Measurements from ENCODE around the gene RPS27L.
"Not testable (repeated sequence)": the region's sequence is repeated elsewhere in the genome, so short reads cannot be mapped to it uniquely, and the experiment has no call there.

RPS27L gene

GRCh38 chr15:63107895-63108546 lies 49.3 kb downstream of the RPS27L start:
- H3K9me3 ChIP-seq: peaks cover 4% of the 10 kb centered on the region; the same call in 1 of the 2 replicates
- no peak for TF ChIP-seq CTCF (IDR thresholded peaks at IDR 0.05; ENCODE audit: low read depth, low read length)
- H3K4me1 ChIP-seq: no peaks in the 10 kb centered on the region
- H3K36me3 ChIP-seq: no peaks in the 10 kb centered on the region
- no peak for DNase-seq
- H3K27me3 ChIP-seq: no peaks in the 10 kb centered on the region
- H3K4me3 ChIP-seq (ENCODE audit: low read depth, low read length): no peak overlapping the region

- peak; percentile 22 for DNase-seq
- not testable (repeated sequence) for H3K36me3 ChIP-seq; H3K27me3 ChIP-seq; H3K9me3 ChIP-seq; H3K4me1 ChIP-seq; H3K4me3 ChIP-seq (ENCODE audit: low read depth, low read length)
Measured at GRCh38 chr15:63105354-63105753, 51.9 kb downstream of the RPS27L start.

- Histone ChIP-seq H3K36me3 (no peaks in the 10 kb centered on the region), H3K4me1 (no peaks in the 10 kb centered on the region), H3K27me3 (no peaks in the 10 kb centered on the region), H3K4me3 (ENCODE audit: low read depth, low read length) (no peak overlapping the region), H3K9me3 (peaks cover 4% of the 10 kb centered on the region)
- TF ChIP-seq CTCF (IDR thresholded peaks at IDR 0.05; ENCODE audit: low read depth, low read length): no peak
- no peak for DNase-seq
Measured at GRCh38 chr15:63104727-63105126, 52.5 kb downstream of the RPS27L start.

GRCh38 chr15:63103416-63103815 lies 53.9 kb downstream of the RPS27L start:
- Histone ChIP-seq H3K4me1 (no peaks in the 10 kb centered on the region), H3K36me3 (no peaks in the 10 kb centered on the region), H3K9me3 (peaks cover 4% of the 10 kb centered on the region), H3K4me3 (ENCODE audit: low read depth, low read length) (no peak overlapping the region), H3K27me3 (no peaks in the 10 kb centered on the region)
- no peak for TF ChIP-seq CTCF (IDR thresholded peaks at IDR 0.05; ENCODE audit: low read depth, low read length)
- DNase-seq: no peak

GRCh38 chr15:63099581-63099980 lies 57.7 kb downstream of the RPS27L start:
- not testable (repeated sequence) for H3K4me3 ChIP-seq (ENCODE audit: low read depth, low read length); H3K36me3 ChIP-seq; DNase-seq; H3K9me3 ChIP-seq; H3K4me1 ChIP-seq; H3K27me3 ChIP-seq

- not testable (repeated sequence) for H3K4me1 ChIP-seq; H3K27me3 ChIP-seq; H3K4me3 ChIP-seq (ENCODE audit: low read depth, low read length); DNase-seq; H3K36me3 ChIP-seq; H3K9me3 ChIP-seq
Measured at GRCh38 chr15:63098901-63099300, 58.4 kb downstream of the RPS27L start.
